HCT116 (cell line): ENCODE results near the gene PAX2. TPM values are rescaled to one million over a fixed set of nuclear protein-coding genes. Genes with fewer than 3 reads are reported as not detected.

Experiments used
- ATAC-seq: fragments of 200-7000 bp; cut with Tn5 transposase; 2 replicates; pipeline ENCODE4 v1.9.1; 2020; ENCODE audit warnings: mild to moderate bottlenecking, moderate library complexity
- BruUV-seq: library from RNA; stranded (reverse); fragments of 400-500 nt; replicated peaks from 2 replicates; lab custom pipeline; 2021; lab: Mats Ljungman, UMichigan
- CTCF ChIA-PET: fragments of 300-600 bp; sonication (Branson Sonifier 250); formaldehyde crosslinking; loops from one replicate; lab custom pipeline; 2021; ENCODE audit warnings: antibody characterized with exemption; lab: Charles Lee
- POLR2A ChIA-PET: fragments of 300-600, 350-600 bp; sonication (Branson Sonifier 250); formaldehyde crosslinking; loops from one replicate; lab custom pipeline; 2021; ENCODE audit warnings: antibody characterized with exemption; lab: Charles Lee
- RAD21 ChIA-PET, 2 experiments: fragments of 300-600 bp; sonication (Branson Sonifier 250); formaldehyde crosslinking; loops; one replicate each; lab custom pipeline; 2023; ENCODE audit warnings: low total read pairs in 2 of 2; ENCODE audit not compliant: uncharacterized antibody in 2 of 2, unreplicated experiment in 2 of 2, low non-redundant PET in 1 of 2; lab: Charles Lee
- DNase-seq: peaks from one replicate; pipeline ENCODE4 v3.0.0-alpha.2; 2010; ENCODE audit warnings: low read depth, low spot score
- H2AFZ ChIP-seq: fragments of 200-600 bp; shearing (Covaris generic), sonication (generic); 2 replicates; pipeline ENCODE4 v1.6.1; 2017; ENCODE audit warnings: low read depth, mixed run types, mixed read lengths, antibody characterized with exemption, low read length; ENCODE audit not compliant: poor library complexity, severe bottlenecking
- H3K27ac ChIP-seq: 2 replicates; pipeline ENCODE4 v1.5.1; 2012; ENCODE audit warnings: low read depth, low read length
- H3K27me3 ChIP-seq: fragments of 200-600 bp; sonication (generic); 2 replicates; pipeline ENCODE4 v1.6.1; 2016; ENCODE audit warnings: mixed run types, low read length, mixed read lengths; ENCODE audit not compliant: insufficient read depth
- H3K36me3 ChIP-seq, 2 experiments: fragments of 200-500 bp in 1 of 2; fragments of 200-600 bp in 1 of 2; sonication (Bioruptor generic) in 1 of 2; sonication (generic) in 1 of 2; 2 replicates each; pipeline versions ENCODE4 v1.5.1 to v1.6.1; 2014 to 2016; ENCODE audit warnings: low read length in 2 of 2, inconsistent platforms in 1 of 2, mixed read lengths in 1 of 2, mixed run types in 1 of 2; ENCODE audit not compliant: insufficient read depth in 2 of 2, control insufficient read depth in 1 of 2
- H3K4me1 ChIP-seq, 2 experiments: fragments of 200-600 bp in 1 of 2; sonication (generic) in 1 of 2; 2 replicates each; pipeline versions ENCODE4 v1.5.1 to v1.6.1; 2012 to 2017; ENCODE audit warnings: low read length in 2 of 2, inconsistent platforms in 1 of 2, mild to moderate bottlenecking in 1 of 2, mixed read lengths in 1 of 2, mixed run types in 1 of 2, moderate library complexity in 1 of 2; ENCODE audit not compliant: insufficient read depth in 2 of 2, control insufficient read depth in 1 of 2
- H3K4me2 ChIP-seq: fragments of 200-600 bp; sonication (generic); 2 replicates; pipeline ENCODE4 v1.6.1; 2017; ENCODE audit warnings: mixed run types, low read length, mixed read lengths
- H3K4me3 ChIP-seq, 2 experiments: fragments of 200-600 bp in 1 of 2; sonication (generic) in 1 of 2; replicated peaks in 1 of 2; 2 replicates each; pipeline ENCODE4 v1.5.1; 2011 to 2016; ENCODE audit warnings: low read length in 2 of 2, control low read depth in 1 of 2, low read depth in 1 of 2, mild to moderate bottlenecking in 1 of 2, mixed read lengths in 1 of 2, mixed run types in 1 of 2
- H3K79me2 ChIP-seq: fragments of 200-600 bp; sonication (generic); 2 replicates; pipeline ENCODE4 v1.6.1; 2017; ENCODE audit warnings: mild to moderate bottlenecking, mixed run types, low read length, moderate library complexity, mixed read lengths; ENCODE audit not compliant: insufficient read depth
- H3K9ac ChIP-seq: fragments of 200-600 bp; sonication (generic); 2 replicates; pipeline ENCODE4 v1.6.1; 2016; ENCODE audit warnings: low read length, mixed read lengths
- H3K9me2 ChIP-seq: fragments of 200-600 bp; sonication (generic), shearing (Covaris generic); 2 replicates; pipeline ENCODE4 v1.6.1; 2017; ENCODE audit warnings: mixed run types, mild to moderate bottlenecking, moderate library complexity; ENCODE audit not compliant: insufficient read depth
- H3K9me3 ChIP-seq, 2 experiments: fragments of 200-500 bp in 1 of 2; fragments of 200-600 bp in 1 of 2; sonication (Bioruptor generic) in 1 of 2; sonication (generic) in 1 of 2; 2 replicates each; pipeline ENCODE4 v1.6.1; 2014 to 2017; ENCODE audit warnings: low read length in 2 of 2, mixed read lengths in 2 of 2, inconsistent platforms in 1 of 2, low read depth in 1 of 2, mild to moderate bottlenecking in 1 of 2, mixed run types in 1 of 2, moderate library complexity in 1 of 2; ENCODE audit not compliant: control insufficient read depth in 1 of 2, insufficient read depth in 1 of 2
- H4K20me1 ChIP-seq: fragments of 200-600 bp; sonication (generic), shearing (Covaris generic); 2 replicates; pipeline ENCODE4 v1.6.1; 2017; ENCODE audit warnings: mixed run types, mild to moderate bottlenecking, moderate library complexity; ENCODE audit not compliant: insufficient read depth
- CBX3 ChIP-seq: IDR thresholded peaks from 2 replicates; pipeline ENCODE4 v1.6.1; 2012; ENCODE audit warnings: low read depth
- CEBPB ChIP-seq: IDR thresholded peaks from 2 replicates; pipeline ENCODE4 v1.6.1; 2012; ENCODE audit warnings: low read depth
- EGR1 ChIP-seq: IDR thresholded peaks from 2 replicates; pipeline ENCODE4 v1.6.1; 2012; ENCODE audit warnings: low read depth
- ELF1 ChIP-seq: IDR thresholded peaks from 2 replicates; pipeline ENCODE4 v1.6.1; 2012; ENCODE audit warnings: low read depth, borderline replicate concordance
- EZH2phosphoT487 ChIP-seq: fragments of 200-600 bp; IDR thresholded peaks from 2 replicates; pipeline ENCODE4 v1.6.1; 2018; ENCODE audit warnings: antibody characterized with exemption, borderline replicate concordance
- JUND ChIP-seq: IDR thresholded peaks from 2 replicates; pipeline ENCODE4 v1.6.1; 2012
- POLR2AphosphoS5 ChIP-seq: IDR thresholded peaks from 2 replicates; pipeline ENCODE4 v1.6.1; 2011; ENCODE audit warnings: mild to moderate bottlenecking, low read depth, low read length, moderate library complexity
- SIN3A ChIP-seq: IDR thresholded peaks from 2 replicates; pipeline ENCODE4 v1.6.1; 2012; ENCODE audit warnings: low read depth
- SRF ChIP-seq: IDR thresholded peaks from 2 replicates; pipeline ENCODE4 v1.6.1; 2012; ENCODE audit warnings: low read depth
- TCF7L2 ChIP-seq: IDR thresholded peaks from 2 replicates; pipeline ENCODE4 v1.7.0; 2011; ENCODE audit warnings: borderline replicate concordance, inconsistent platforms; ENCODE audit not compliant: insufficient read depth, insufficient read length; ENCODE audit errors: extremely low read depth
- ZNF274 ChIP-seq: fragments of 200-500 bp; sonication (Bioruptor generic); IDR thresholded peaks from 2 replicates; pipeline ENCODE4 v1.6.1; 2014; ENCODE audit warnings: mild to moderate bottlenecking, low read depth, low read length, inconsistent platforms
- intact Hi-C: fragments of 100-400 bp; cut with micrococcal nuclease; formaldehyde crosslinking; loops from 2 replicates; pipeline ENCODE4 v1.10.0; 2022
- total RNA-seq: library from RNA; stranded (reverse); gene quantifications from one replicate; pipeline ENCODE4 v1.2.1, GENCODE V29; 2021; ENCODE audit not compliant: unreplicated experiment
- TF ChIP-seq, protein P1 (sequence below), 3 experiments: fragments of 200-600 bp in 1 of 3; sonication (generic) in 1 of 3; IDR thresholded peaks in 2 of 3; conservative IDR thresholded peaks in 1 of 3; 2 replicates each; pipeline ENCODE4 v1.5.1; 2012 to 2017; ENCODE audit warnings: low read depth in 2 of 3, low read length in 2 of 3, antibody characterized with exemption in 1 of 3, borderline replicate concordance in 1 of 3, control low read depth in 1 of 3, mild to moderate bottlenecking in 1 of 3, mixed read lengths in 1 of 3, mixed run types in 1 of 3, moderate library complexity in 1 of 3; ENCODE audit not compliant: insufficient read depth in 1 of 3

PAX2 gene
- total RNA-seq, 1 experiment from 2014 or later: 5.0 TPM

DNA sequence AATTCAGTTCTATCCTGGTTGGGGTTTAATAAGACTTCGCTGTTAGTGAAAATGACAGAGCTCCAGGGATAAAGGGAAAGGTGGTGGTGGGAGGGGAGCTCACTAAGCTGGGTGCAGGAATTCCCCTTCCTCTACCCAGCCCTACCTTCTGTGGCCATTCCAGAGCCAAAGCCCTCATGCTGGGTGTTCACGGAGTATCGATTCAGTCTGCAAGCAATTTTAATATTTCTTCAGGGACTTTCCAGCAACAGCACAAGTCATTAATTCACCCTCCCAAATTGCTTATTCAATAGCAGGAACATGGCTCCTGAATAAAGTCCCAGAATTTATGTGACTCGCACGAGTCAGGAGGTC lies 22.0 kb downstream of the PAX2 start:
- no peak overlapping the region for H3K27ac ChIP-seq
- H3K4me3 ChIP-seq: no peak overlapping the region
- no peaks in the 10 kb centered on the region for H4K20me1 ChIP-seq
- no peaks in the 10 kb centered on the region for H3K9me3 ChIP-seq
- no peak overlapping the region for H2AFZ ChIP-seq
- H3K9me2 ChIP-seq: no peaks in the 10 kb centered on the region
- no peak overlapping the region for H3K9ac ChIP-seq
- RAD21 ChIA-PET: no interaction called here
- H3K4me2 ChIP-seq: no peak overlapping the region
- intact Hi-C loops: no loop called here
- BruUV-seq: no TSS peak
- CTCF ChIA-PET: interaction anchor here (0.8 kb wide), 1 partner anchor 111 kb away, joined by 4 read pairs; no protein-coding TSS in a partner anchor
- H3K36me3 ChIP-seq: no peaks in the 10 kb centered on the region
- no peaks in the 10 kb centered on the region for H3K79me2 ChIP-seq
- no peak for DNase-seq
- no peaks in the 10 kb centered on the region for H3K4me1 ChIP-seq
- TF ChIP-seq EZH2phosphoT487: no peak
- no peak for TF ChIP-seq ELF1
- TF ChIP-seq JUND: no peak
- no peak for TF ChIP-seq EGR1
- no peak for TF ChIP-seq SRF
- TF ChIP-seq SIN3A: no peak
- no peak for TF ChIP-seq ZNF274
- TF ChIP-seq, protein P1, sequence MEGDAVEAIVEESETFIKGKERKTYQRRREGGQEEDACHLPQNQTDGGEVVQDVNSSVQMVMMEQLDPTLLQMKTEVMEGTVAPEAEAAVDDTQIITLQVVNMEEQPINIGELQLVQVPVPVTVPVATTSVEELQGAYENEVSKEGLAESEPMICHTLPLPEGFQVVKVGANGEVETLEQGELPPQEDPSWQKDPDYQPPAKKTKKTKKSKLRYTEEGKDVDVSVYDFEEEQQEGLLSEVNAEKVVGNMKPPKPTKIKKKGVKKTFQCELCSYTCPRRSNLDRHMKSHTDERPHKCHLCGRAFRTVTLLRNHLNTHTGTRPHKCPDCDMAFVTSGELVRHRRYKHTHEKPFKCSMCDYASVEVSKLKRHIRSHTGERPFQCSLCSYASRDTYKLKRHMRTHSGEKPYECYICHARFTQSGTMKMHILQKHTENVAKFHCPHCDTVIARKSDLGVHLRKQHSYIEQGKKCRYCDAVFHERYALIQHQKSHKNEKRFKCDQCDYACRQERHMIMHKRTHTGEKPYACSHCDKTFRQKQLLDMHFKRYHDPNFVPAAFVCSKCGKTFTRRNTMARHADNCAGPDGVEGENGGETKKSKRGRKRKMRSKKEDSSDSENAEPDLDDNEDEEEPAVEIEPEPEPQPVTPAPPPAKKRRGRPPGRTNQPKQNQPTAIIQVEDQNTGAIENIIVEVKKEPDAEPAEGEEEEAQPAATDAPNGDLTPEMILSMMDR (IDR thresholded peaks at IDR 0.05 in 2 of 3, conservative IDR thresholded peaks at IDR 0.05 in 1 of 3; ENCODE audit: borderline replicate concordance in 1 of 3, insufficient read depth in 1 of 3, low read depth in 2 of 3, low read length in 2 of 3): no peak; a peak in 1 of 6 replicates
- TF ChIP-seq TCF7L2: no peak
- TF ChIP-seq CBX3: no peak
- no peak for TF ChIP-seq POLR2AphosphoS5
- no peak for TF ChIP-seq CEBPB
- POLR2A ChIA-PET: no interaction called here
- no peaks in the 10 kb centered on the region for H3K27me3 ChIP-seq
- ATAC-seq: no peak
